Iris pigment epithelial cell (primary cell): ENCODE data around the gene PCSK5.
A peak's percentile ranks its signal among the peaks of the same experiment; 100 is the strongest.

Source experiments
- DNase-seq: peaks from one replicate; pipeline ENCODE4 v3.0.0-alpha.2; 2011; ENCODE audit warnings: low read depth

Gene PCSK5

GRCh38 chr9:76249309-76249708 lies 358.8 kb downstream of the PCSK5 start:
- DNase-seq = no peak

- DNase-seq = peak; percentile 100
Observed at GRCh38 chr9:76255781-76256455, 365.4 kb downstream of the PCSK5 start.

- no peak for DNase-seq
Observed at GRCh38 chr9:76257311-76257710, 366.8 kb downstream of the PCSK5 start.

- no peak for DNase-seq
Observed at GRCh38 chr9:76266649-76267283, 376.3 kb downstream of the PCSK5 start.

DNA sequence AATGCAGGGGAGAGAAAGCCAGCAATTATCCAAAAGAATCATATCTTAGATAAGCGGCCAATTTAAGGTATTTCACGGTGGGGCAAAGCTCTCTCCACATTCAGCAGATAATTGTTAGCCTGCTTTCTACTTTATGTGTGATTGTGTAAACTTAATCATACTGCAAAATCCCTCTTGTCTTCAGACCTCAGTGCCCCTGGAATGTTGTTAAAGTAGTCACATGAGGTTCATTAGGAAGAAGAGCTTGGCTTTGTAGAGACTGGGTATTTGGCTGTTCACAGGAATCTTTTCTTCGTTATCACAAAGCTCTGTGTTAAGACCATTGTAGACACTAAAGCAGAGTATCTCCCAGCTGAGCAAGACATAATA lies 376.8 kb downstream of the PCSK5 start:
- no peak for DNase-seq

- peak; percentile 50 for DNase-seq
Observed at GRCh38 chr9:76269789-76270188, 379.3 kb downstream of the PCSK5 start.

DNA sequence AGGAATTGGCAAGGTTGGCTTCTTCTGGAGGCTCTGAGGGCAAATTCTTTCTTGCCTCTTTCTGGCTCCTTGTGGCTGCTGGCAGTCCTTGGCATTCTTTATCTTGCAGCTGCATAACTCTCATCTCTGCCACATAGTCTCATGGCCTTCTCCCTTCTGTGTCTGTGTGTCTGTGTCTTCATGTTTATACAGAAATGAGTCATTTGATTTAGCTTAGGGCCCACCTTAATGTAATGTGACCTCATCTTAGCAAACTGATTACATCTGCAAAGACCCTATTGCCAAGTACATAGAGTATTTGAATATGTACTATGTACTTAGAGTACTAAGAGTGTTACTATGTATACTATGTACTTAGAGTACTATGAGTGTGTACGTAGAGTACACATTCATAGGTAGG lies 381.3 kb downstream of the PCSK5 start:
- DNase-seq = peak; percentile 48

GRCh38 chr9:76289042-76289441 lies 398.6 kb downstream of the PCSK5 start:
- DNase-seq = no peak

DNA sequence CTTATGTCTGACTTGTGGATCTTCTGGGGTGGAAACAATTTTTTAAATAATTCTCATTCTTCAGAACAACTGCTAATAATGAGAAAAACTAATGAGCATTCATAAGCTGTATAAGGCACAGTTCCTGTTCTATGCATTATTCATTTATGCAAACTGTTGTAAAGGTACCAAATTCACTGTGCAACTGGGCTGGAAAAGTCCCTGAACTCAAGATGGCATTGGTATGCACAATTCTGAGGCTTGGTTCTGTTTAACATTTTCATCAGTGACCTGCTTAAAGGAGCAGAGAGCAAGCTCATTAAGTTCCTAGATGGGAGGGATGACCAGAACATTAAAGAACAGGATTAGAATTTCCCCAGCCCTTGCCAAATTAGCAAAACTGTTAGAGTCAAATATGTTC lies 399.2 kb downstream of the PCSK5 start:
- DNase-seq = no peak

- DNase-seq = no peak
Observed at GRCh38 chr9:76290555-76290954, 400.1 kb downstream of the PCSK5 start.

DNA sequence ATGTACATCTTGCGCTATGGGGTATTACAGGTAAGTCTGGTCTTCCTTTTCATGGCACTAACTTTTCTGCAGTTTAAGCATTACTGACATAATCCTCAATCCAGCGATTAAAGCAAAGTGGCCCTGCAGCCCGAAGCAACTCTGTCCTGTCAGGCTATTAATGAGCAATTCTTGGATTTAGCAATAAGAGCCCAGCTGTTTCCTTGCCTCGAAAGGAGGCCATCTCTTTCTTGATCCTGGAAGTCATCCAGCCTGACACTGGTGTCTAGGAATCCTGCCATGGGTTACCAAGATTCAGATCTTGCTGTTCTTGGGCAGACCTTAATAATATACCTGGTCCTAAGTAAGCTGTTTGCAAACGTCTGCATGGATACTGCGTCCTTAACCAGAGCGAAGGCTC lies 401.8 kb downstream of the PCSK5 start:
- DNase-seq = peak; percentile 13

DNA sequence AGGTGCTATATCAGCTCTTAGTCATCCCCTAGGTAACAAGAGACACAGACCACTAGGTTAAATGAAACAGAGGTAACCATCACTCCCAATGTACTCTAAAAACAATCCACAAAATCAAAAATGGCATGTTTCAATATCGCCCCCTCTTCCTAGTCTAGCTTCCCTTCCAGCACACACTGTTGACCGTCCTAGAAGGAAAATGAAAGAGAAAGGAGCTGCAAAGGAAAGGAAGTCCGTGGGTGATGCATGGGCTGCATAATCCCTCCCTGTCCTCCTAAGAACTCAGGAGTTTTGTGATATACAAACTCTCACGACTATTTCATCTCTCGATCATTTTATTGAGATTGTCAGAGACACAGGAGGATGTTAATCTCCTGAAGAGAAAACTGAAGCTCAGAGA lies 402.2 kb downstream of the PCSK5 start:
- DNase-seq = peak; percentile 7

DNA sequence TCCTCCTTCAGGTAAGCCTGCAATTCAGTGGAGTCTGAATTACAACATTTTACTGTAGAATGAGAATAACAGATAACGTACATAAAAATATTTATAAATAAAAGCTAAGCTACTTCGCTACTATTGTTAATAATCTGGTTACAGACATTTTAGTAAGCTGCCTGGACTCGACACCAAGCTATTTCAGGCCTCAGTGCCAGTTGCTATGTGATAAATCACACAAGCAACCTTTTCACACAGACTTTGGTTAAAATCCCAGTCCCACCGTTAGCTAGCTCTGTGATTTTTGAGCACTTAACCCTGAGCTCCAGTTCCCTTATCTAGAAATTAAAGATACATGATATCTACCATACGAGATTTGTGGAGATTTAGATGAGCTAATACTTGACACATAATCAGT lies 403.8 kb downstream of the PCSK5 start:
- no peak for DNase-seq

DNA sequence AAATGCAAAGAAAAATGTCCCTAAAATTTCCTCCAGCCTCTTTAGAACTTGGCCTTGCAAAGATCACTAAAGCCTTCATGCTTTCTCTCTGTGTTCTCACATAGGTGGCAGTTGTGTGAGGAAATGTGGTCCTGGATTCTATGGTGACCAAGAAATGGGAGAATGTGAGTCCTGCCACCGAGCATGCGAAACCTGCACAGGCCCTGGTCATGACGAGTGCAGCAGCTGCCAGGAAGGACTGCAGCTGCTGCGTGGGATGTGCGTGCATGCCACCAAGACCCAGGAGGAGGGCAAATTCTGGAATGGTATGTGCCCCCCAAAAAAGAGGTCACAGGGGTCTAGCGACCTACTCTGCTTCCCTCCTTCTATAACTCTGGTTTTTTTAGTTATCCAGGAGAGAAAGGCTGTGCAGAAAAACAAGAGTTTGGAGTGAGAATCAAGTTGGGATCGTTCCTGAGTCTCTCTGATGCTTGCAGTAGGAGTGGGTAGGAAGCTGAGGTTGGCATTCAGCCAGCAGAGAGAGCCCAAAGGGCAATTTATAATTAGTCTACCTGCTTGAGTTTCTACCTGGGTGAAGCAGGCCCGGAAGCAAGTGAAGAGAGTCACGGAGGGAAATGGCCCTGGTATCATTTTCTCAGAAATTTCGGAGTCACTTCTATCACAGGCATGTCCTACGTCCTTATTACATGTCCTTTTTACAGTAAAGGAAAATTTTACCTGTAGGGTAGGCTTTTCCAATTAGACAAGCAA lies 406.3 kb downstream of the PCSK5 start:
- no peak for DNase-seq

DNA sequence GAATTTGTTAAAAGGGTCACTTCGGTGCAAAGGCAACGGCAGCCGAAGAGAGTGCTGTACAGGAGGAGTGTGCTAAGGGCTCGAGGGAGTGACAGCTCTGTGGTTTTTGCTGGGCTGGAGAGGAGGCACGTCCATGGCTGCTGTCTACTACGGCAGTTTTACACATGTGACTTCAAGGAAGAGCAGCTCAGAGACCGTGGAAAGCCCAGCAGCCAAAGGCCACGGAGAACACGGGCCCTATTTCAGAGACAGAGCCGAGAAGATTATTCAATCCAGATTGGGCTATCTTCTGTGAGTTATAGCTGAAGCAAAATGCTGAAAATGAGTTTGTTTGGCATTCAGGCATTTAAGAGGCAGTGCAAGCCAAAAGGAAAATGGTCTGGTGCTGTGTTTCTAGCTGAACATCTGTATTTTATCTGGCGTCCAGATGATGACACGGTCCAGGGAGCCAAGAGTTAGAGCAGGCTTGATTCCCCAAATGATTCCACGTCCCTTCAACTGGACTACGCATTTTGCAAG lies 407.3 kb downstream of the PCSK5 start:
- DNase-seq = peak; percentile 62

DNA sequence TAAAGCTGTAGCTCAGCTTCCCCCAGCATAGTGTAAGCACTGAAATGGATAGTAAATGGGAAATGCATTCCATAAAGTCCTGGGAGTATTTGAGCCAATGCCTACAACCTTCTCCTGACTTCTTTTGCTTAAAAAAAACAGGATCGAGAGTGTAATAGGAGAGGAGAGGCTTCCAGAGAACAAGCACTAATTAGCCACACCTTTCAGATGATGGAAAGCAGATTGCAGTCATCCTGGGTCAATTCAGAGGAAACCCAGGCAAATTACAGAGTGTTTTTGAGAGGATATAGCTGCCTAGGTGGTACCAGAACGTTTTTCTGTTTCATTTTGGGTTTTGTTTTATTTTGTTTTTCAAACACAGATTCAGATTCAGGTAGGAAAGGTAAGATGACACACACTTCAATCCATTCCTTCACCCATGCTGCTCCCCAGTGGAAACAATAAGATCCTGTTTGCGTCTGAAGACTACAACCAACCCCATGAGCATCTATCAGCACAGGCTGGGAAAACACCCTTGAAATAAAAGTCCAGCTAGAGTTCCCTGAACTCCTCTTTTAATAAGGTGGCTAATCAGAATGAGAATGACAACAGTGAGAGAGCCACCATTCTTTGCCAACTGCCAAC lies 408.2 kb downstream of the PCSK5 start:
- DNase-seq = no peak

GRCh38 chr9:76302543-76302942 lies 412.1 kb downstream of the PCSK5 start:
- DNase-seq = no peak

- peak; percentile 62 for DNase-seq
Observed at GRCh38 chr9:76302947-76303550, 412.6 kb downstream of the PCSK5 start.

DNA sequence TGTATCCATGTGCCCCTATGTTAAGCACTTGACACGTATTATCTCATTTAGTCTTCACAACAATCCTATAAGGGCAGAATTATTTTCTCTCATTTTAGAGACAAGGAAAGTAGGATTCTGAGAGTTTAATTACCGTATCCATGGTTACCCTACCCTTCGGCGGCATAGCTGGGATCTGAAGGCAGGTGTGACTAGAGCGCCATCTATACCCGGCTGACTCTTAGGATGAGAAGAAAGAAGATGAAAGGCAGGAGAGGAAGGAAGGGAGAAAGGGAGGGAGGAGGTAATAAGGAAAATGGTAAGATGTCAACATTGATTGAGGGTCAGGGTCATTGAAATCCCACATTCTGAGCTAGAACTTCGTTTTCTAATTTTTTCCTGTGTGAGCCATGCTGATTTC lies 416.6 kb downstream of the PCSK5 start:
- DNase-seq = peak; percentile 15

GRCh38 chr9:76310577-76310976 lies 420.1 kb downstream of the PCSK5 start:
- no peak for DNase-seq

- no peak for DNase-seq
Observed at GRCh38 chr9:76310991-76311390, 420.5 kb downstream of the PCSK5 start.

GRCh38 chr9:76311537-76311936 lies 421.1 kb downstream of the PCSK5 start:
- no peak for DNase-seq
